GM12865 (cell line): Measurements from ENCODE around the gene SPRED2.

Source experiments
- DNase-seq: peaks from one replicate; pipeline ENCODE4 v3.0.0; 2010; ENCODE audit warnings: low read depth
- H3K4me3 ChIP-seq: 2 replicates; pipeline ENCODE4 v1.5.1; 2011; ENCODE audit warnings: mild to moderate bottlenecking, low read depth, low read length, control low read depth
- CTCF ChIP-seq: IDR thresholded peaks from 2 replicates; pipeline ENCODE4 v1.5.1; 2011; ENCODE audit warnings: low read length, control low read depth, low read depth, inconsistent platforms; ENCODE audit not compliant: insufficient read depth; ENCODE audit errors: missing control alignments

SPRED2 gene

GRCh38 chr2:65277791-65278483 is 154.5 kb downstream of the SPRED2 start:
- no peak overlapping the region for H3K4me3 ChIP-seq
- no peak for TF ChIP-seq CTCF
- no peak for DNase-seq

- no peak overlapping the region for H3K4me3 ChIP-seq
- no peak for DNase-seq
- TF ChIP-seq CTCF, result no peak
Measured at GRCh38 chr2:65277118-65277517, 155.3 kb downstream of the SPRED2 start.

GRCh38 chr2:65276609-65277008 is 155.8 kb downstream of the SPRED2 start:
- no peak for DNase-seq
- TF ChIP-seq CTCF, result no peak
- no peak overlapping the region for H3K4me3 ChIP-seq

- no peak for TF ChIP-seq CTCF
- H3K4me3 ChIP-seq, result no peak overlapping the region
- DNase-seq, result no peak
Measured at GRCh38 chr2:65275141-65275915, 157.1 kb downstream of the SPRED2 start.

- no peak for TF ChIP-seq CTCF
- no peak for DNase-seq
- no peak overlapping the region for H3K4me3 ChIP-seq
Measured at GRCh38 chr2:65273344-65273743, 159.1 kb downstream of the SPRED2 start.

- no peak overlapping the region for H3K4me3 ChIP-seq
- no peak for TF ChIP-seq CTCF
- no peak for DNase-seq
Measured at GRCh38 chr2:65268957-65269356, 163.4 kb downstream of the SPRED2 start.
